ENCODE data around the gene LRSAM1.
A peak's percentile ranks its signal among the peaks of the same experiment; 100 is the strongest.

LRSAM1 gene

GRCh38 chr9:127428348-127428747 lies 23.0 kb upstream of the LRSAM1 start:
- no peak for DNase-seq

DNA sequence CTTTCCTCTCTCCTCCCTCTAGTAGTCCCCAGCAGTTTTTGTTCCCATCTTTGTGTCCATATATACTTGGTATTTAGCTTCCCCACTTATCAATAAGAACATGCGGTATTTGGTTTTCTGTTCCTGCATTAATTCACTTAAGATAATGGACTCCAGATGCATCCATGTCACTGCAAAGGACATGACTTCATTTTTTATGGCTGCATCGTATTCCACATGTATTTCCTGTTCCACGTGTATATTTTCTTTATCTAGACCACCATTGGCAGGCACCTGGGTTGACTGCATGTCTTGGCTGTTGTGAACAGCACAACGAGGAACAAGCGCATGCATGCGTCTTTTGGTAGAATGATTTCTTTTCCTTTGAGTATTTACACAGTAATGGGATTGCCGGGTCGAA lies 20.9 kb upstream of the LRSAM1 start:
- DNase-seq = no peak

DNA sequence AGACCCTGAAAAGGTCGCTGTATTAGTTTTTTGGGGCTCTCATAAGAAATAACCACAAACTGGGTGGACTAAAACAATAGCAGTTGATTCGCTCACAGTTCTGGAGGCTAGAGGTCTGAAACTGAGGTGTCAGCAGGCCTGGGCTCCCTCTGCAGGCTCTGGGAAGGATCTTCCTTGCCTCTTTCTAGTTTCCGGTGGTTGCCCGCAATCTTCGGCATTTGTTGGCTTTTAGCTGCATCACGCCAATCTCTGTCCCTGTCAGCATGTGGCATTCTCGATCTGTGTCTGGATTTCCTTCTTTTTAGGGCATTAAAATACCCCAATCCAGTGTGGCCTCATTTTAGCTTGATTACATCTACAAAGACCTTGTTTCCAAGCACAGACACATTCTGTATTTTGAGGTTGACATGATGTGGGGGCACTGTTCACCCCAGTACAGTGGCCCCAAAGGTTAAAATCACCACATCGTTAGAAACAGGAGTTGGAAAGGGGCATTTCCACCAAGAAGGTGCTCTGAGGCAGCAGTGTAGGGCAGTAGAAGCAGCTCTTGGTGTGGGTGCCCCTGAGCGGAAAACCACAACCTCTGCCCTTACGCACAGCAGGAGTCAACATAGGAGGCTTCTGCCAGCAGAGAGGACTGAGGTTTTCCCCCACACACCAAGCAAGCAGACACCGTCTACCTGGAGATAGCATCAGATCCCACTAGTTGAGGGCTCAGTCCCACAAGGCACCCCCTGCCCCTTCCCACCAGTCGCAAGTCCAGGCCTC lies 13.6 kb upstream of the LRSAM1 start:
- DNase-seq = no peak

DNA sequence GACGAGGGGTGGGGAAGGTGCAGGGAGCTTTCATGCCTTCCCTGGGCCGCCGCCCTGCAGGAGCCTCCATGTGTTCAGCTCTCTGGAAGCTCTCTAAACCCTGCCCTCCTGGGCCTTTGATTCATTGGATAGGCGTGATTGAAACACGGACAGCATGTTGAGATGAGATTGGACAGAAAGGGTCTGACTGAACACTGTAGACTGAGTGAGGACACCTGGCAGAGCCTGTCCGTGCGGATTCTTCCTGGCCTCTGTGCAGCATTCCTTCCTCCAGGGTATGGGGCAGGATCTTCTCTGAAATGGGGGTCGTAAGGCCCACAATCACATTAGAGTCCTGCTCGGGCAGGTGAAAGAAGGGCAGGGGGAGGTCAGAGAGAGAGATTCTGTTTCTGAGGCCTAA lies 12.9 kb upstream of the LRSAM1 start:
- DNase-seq = no peak

GRCh38 chr9:127444283-127444920 lies 6.9 kb upstream of the LRSAM1 start:
- peak; percentile 25 for DNase-seq

DNA sequence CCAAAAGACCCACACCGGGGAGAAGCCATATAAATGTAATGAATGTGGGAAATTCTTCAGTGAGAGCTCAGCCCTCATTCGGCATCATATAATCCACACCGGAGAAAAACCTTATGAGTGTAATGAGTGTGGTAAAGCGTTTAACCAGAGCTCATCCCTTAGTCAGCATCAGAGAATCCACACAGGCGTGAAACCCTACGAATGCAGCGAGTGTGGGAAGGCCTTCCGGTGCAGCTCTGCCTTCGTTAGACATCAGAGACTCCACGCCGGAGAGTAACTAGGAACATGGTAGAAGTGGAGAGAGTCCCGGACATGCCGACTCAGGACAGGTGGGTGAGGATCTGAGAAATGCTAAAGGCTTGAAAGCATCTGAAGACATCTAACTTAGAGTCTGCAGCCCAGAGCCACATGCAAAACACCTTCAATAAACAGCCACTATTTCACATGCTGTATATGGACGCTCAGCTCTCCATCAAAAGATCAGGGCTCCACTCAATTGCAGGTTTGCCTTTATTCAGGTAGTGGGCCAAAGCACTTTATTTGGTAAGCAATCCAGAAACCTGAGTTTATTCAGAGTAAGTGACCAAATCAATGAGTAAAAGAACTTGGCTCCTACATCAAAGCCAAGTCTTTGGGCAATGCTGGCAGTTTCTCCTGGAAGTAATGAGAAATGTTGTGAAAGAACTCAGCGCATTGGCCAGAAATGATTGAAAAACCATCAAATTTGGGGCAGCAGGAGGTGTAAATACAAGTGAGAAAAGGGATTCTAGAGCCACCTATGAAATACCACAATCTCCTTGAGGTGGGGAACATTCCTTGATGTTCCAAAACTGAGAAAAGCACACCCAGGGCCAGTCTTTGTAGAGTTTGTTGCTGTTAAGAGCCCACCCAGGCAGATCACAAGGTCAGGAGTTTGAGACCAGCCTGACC lies 6.1 kb upstream of the LRSAM1 start:
- no peak for DNase-seq

DNA sequence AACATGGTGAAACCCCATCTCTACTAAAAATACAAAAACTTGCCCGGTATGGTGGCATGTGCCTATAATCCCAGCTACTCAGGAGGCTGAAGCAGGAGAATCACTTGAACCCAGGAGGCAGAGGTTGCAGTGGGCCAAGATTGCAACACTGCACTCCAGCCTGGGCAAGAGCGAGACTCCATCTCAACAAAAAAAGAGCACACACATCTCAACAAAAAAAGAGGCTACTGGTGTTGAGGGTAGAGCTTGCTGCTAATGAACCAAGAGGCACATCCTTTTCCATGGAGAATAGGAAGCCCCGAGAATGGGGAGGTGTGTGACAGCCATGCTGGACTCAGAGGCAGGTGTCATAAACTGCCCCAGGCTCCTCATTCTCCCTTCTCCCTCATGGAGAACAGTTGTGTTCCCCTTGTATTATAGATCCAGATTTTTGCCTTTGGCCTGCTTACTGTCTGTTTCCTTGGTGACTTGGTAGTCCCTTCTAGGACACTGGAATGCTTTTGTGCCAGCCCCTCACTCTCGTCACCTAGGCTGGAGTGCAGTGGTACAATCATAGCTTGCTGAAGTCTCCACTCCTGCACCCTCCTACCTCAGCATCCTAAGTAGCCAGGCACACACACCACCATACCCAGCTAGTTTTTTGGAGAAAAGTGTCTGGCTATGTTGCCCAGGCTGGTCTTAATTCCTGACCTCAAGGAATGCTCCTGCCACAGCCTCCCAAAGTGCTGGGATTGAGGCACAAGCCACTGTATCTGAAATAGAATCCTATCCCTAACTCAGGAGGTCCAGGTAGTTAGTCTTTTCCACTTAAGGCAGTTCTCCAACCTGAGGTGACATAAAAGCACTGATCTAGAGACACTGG lies 5.2 kb upstream of the LRSAM1 start:
- DNase-seq = no peak

DNA sequence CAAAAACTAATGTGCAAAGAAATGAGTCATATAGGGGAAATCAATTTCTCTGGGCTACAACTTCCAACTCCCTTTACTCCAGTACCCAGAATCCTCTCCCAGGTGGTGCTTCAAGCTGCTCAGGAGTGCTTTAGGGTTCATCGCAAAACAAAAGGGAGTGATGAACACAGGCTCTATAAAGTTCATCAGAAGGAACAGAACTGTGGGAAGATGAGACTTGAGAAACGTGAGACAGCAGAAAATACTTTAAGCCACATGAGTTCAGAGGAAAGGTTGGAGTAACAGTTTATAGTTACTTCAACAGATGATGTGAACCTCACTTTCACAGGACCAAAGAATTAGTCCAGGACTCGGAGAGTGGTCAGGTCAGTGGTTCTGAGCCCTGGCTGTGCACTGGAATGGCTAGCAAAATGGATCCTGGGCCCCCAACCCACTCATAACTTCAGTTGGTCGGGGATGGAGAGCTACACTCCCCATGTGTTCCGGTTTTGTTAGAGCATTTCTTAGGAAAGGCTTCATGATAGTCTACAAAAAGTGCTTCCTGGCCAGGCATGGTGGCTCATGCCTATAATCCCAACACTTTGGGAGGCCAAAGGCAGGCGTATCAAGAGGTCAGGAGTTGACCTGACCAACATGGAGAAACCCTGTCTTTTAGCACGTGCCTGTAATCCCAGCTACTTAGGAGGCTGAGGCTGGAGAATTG lies 4.4 kb upstream of the LRSAM1 start:
- no peak for DNase-seq

DNA sequence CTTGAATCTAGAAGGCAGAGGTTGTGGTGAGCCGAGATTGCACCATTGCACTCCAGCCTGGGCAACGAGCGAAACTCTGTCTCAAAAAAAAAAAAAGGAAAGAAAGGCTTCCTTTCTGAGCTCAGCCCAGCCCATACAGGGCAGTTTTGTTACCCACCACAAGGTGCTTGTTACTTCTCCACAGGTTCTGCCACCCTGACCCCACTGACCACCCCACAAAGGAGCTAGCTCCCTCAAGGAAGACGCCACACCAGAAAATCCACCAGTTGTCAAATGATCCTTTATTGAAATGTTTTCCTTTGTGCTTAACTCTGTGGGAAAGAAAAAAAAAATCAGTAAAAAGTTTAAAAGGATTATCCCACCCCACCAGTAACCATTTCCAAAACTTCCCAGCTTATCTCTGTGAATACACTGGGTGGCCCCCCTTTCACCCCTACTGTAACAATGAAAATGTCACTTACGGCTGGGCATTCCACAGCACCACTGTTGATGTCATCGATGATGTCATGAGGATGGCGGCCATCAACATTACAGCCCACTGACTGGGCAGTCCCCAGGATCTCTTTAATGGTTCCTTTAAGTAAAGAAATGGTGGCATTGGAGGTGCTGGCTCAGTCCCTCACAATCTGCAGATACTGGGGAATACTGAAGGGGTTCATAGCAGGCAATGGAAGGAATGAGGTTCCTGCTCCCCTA lies 3.7 kb upstream of the LRSAM1 start:
- no peak for DNase-seq

DNA sequence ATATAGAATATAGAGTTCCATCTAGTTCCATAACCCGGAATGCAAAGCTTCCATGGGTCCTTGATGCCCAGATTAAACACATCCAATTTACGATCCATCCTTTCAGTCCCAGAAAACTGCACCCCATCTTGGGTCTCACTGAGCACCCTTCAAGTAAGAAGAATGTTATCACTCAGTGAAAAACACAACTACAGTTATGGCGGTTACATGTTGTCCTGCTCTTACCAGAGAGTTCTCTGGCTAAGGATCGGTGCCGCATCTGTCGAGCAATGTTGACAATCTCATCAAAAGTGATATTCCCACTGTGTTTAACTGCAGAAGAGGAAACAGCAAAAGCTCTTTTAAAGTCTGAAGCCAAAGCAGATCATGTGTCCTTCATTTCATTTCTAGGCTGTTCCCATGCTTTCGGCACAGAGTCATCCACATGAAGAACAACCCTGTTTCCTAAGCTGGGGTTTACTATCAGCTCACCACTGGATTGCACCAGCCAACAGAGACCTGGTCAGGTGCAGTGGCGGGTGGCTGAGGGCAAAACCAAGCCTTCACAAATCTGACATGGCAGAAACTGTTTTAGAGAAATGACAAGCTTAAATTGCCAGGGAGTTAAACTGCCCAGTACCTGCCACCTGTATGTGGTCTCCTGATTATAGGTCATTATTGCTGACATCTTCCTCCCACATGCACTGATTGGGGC lies 3.1 kb upstream of the LRSAM1 start:
- no peak for DNase-seq

- DNase-seq = no peak
These were observed 1.9 kb upstream of the LRSAM1 start for GRCh38 chr9:127449332-127449966.

- DNase-seq = no peak
These were observed 1.0 kb upstream of the LRSAM1 start for GRCh38 chr9:127450243-127450760.

DNA sequence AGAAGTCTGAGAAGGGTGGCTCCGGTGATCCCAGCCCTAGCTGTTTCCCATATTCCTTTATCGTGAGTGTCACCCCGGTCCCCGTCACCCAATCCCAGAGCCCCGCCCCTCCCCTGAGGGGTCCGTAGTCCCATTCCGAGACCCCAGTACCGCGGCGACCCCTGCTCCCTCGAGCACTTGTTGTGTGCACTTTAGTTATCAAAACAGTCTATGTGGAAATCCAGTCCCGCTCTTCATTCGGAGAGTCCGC lies 223 bp downstream of the LRSAM1 start:
- DNase-seq = no peak

GRCh38 chr9:127451858-127452656 lies 747 bp downstream of the LRSAM1 start:
- peak; percentile 58 for DNase-seq

- DNase-seq = no peak
These were observed 1.4 kb downstream of the LRSAM1 start for GRCh38 chr9:127452691-127453090.

DNA sequence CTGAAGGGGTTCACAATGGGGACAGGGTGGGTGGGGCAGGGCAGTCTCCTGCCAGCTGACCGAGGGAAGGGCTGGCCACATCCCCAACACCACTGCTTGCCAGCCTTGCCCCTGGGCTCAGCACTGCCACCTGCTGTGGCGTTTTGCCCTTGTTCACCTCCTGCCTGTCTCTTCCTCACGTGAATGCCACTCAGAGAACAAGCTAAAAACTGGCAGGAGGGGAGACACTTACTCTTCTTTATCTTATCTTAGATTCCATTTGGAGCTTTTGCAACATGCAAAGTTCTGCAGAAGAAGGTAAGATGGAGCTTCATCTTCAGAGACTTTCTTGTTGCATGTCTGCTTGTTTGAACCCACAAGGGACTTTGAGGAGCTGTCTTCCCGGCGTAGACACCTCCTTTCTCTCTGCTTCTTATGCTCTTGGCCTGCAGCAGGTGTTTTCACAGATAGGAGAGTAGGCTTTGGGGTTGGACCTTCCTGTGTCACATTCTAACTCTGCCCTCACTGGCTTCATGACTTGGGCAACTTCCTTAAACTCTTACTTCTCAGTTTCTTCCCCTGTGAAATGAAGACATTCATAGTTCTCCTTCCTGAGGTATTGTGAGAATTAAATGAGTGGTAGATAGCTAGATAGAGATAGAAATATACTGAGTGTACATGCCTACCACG lies 4.1 kb downstream of the LRSAM1 start:
- peak; percentile 47 for DNase-seq

GRCh38 chr9:127457191-127457878 lies 6.0 kb downstream of the LRSAM1 start:
- no peak for DNase-seq

- DNase-seq = no peak
These were observed 7.6 kb downstream of the LRSAM1 start for GRCh38 chr9:127458921-127459320.
